Measurements from ENCODE around the gene TGM2.

- TF ChIP-seq POLR2AphosphoS5 (IDR thresholded peaks at IDR 0.05) (no peak), CTCF (IDR thresholded peaks at IDR 0.05) (no peak), EP300 (IDR thresholded peaks at IDR 0.05) (no peak), POLR2A (IDR thresholded peaks at IDR 0.05) (no peak)
Measured at GRCh38 chr20:38202153-38202981, 37.3 kb upstream of the TGM2 start.
